Activated CD8-positive, alpha-beta T cell treated with anti-CD3 and anti-CD28 coated beads for 36 hours (primary cell): ENCODE results near the gene TBC1D1. TPM values are rescaled to one million over a fixed set of nuclear protein-coding genes. Genes with fewer than 3 reads are reported as not detected.

ENCODE experiments used
- ATAC-seq: fragments of 200-7000 bp; cut with Tn5 transposase; one replicate; pipeline ENCODE4 v1.10.0; 2021; ENCODE audit warnings: mild to moderate bottlenecking, moderate library complexity
- CTCF ChIA-PET: fragments of 350-600 bp; sonication (Branson Sonifier 250); formaldehyde crosslinking; loops from one replicate; lab custom pipeline; 2021; ENCODE audit warnings: antibody characterized with exemption; lab: Charles Lee
- POLR2A ChIA-PET: fragments of 350-600 bp; sonication (Branson Sonifier 250); formaldehyde crosslinking; loops from one replicate; lab custom pipeline; 2021; ENCODE audit warnings: antibody characterized with exemption; lab: Charles Lee
- DNase-seq: peaks from one replicate; pipeline ENCODE4 v3.0.0-alpha.2; 2020
- H3K27ac Mint-ChIP-seq: one replicate; pipeline ENCODE4 v1.8.0; 2021; ENCODE audit warnings: mild to moderate bottlenecking, mixed read lengths
- H3K27me3 Mint-ChIP-seq: one replicate; pipeline ENCODE4 v1.8.0; 2021; ENCODE audit warnings: mixed read lengths
- H3K36me3 Mint-ChIP-seq: one replicate; pipeline ENCODE4 v1.8.0; 2021; ENCODE audit warnings: low read depth, mixed read lengths
- H3K4me1 Mint-ChIP-seq: one replicate; pipeline ENCODE4 v1.8.0; 2021; ENCODE audit warnings: low read depth, mixed read lengths
- H3K4me3 Mint-ChIP-seq: one replicate; pipeline ENCODE4 v1.8.0; 2021; ENCODE audit warnings: mild to moderate bottlenecking, moderate library complexity, mixed read lengths
- H3K9me3 Mint-ChIP-seq: one replicate; pipeline ENCODE4 v1.8.0; 2021; ENCODE audit warnings: mixed read lengths
- intact Hi-C: fragments of 100-400 bp; cut with micrococcal nuclease; formaldehyde crosslinking; loops from one replicate; pipeline ENCODE4 v1.10.0; 2022
- total RNA-seq, 2 experiments: library from RNA; stranded (reverse); gene quantifications; one replicate each; pipeline ENCODE4 v1.2.3, GENCODE V29; 2021
- TF ChIP-seq, protein P1 (sequence below): fragments of 200-600 bp; IDR thresholded peaks from one replicate; pipeline ENCODE4 v1.8.0; 2022; ENCODE audit warnings: antibody characterized with exemption, mild to moderate bottlenecking

The TBC1D1 gene
- total RNA-seq, 2 experiments from 2014 or later, result 79.4 to 91.4 TPM

DNA sequence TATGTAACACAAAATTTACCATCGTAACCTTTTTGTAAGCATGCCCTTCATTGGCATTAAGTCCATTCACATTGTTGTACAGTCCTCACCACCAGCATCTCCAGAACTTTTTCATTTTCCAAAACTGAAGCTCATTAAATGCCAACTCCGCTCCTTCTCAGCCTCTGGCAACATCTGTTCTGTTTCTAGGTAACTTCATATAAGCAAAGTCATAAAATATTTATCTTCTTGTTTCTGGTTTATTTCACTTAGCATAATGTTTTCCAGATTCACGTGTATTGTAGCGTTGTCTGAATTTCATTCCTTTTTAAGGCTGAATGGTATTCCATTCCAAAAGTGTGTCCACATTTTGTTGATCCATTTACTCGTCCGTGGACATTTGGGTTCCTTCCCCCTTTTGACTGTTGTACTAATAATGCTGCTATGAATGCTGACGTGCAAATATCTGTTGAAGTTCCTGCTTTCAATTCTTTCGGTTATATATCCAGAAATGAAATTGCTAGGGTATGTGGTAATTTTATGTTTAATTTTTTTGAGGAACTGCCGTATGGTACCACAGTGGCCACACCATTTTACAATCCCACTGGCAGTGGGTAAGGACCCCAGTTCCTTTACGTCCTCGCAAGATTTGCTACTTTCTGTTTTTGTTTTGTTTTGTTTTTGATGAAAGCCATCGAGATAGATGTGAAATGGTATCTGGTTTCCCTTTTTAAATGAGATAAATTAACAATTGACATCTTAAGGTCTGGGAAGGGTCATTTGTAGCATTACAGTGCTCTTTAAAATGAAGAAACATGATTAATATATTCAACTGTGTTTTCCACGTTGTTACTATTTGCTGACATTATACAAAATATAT, 132.7 kb downstream of the TBC1D1 start:
- DNase-seq (no peak), ATAC-seq (no peak)
- no peaks in the 10 kb centered on the region for H3K27me3 Mint-ChIP-seq
- TF ChIP-seq, protein P1, sequence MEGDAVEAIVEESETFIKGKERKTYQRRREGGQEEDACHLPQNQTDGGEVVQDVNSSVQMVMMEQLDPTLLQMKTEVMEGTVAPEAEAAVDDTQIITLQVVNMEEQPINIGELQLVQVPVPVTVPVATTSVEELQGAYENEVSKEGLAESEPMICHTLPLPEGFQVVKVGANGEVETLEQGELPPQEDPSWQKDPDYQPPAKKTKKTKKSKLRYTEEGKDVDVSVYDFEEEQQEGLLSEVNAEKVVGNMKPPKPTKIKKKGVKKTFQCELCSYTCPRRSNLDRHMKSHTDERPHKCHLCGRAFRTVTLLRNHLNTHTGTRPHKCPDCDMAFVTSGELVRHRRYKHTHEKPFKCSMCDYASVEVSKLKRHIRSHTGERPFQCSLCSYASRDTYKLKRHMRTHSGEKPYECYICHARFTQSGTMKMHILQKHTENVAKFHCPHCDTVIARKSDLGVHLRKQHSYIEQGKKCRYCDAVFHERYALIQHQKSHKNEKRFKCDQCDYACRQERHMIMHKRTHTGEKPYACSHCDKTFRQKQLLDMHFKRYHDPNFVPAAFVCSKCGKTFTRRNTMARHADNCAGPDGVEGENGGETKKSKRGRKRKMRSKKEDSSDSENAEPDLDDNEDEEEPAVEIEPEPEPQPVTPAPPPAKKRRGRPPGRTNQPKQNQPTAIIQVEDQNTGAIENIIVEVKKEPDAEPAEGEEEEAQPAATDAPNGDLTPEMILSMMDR, result no peak
- no peak overlapping the region for H3K27ac Mint-ChIP-seq
- intact Hi-C loops, result no loop called here
- POLR2A ChIA-PET, result no interaction called here
- H3K4me3 Mint-ChIP-seq, result no peak overlapping the region
- peaks cover 2% of the 10 kb centered on the region for H3K4me1 Mint-ChIP-seq
- CTCF ChIA-PET, result interaction anchor here (1.1 kb wide), 1 partner anchor 18 kb away, joined by 3 read pairs; no protein-coding TSS in a partner anchor
- peaks cover 34% of the 10 kb centered on the region for H3K36me3 Mint-ChIP-seq
- H3K9me3 Mint-ChIP-seq, result no peaks in the 10 kb centered on the region

GRCh38 chr4:38024206-38024509, 133.3 kb downstream of the TBC1D1 start:
- peaks cover 37% of the 10 kb centered on the region for H3K36me3 Mint-ChIP-seq
- H3K4me3 Mint-ChIP-seq, result no peak overlapping the region
- H3K27ac Mint-ChIP-seq, result no peak overlapping the region
- no peaks in the 10 kb centered on the region for H3K27me3 Mint-ChIP-seq
- H3K4me1 Mint-ChIP-seq, result peaks cover 2% of the 10 kb centered on the region
- ATAC-seq, result no peak
- POLR2A ChIA-PET, result no interaction called here
- H3K9me3 Mint-ChIP-seq, result no peaks in the 10 kb centered on the region
- CTCF ChIA-PET, result interaction anchor here (1.1 kb wide), 1 partner anchor 18 kb away, joined by 3 read pairs; no protein-coding TSS in a partner anchor
- intact Hi-C loops, result no loop called here
- TF ChIP-seq, protein P1, result no peak
- no peak for DNase-seq

- Mint-ChIP-seq H3K36me3 (peaks cover 41% of the 10 kb centered on the region), H3K9me3 (no peaks in the 10 kb centered on the region), H3K4me3 (no peak overlapping the region), H3K4me1 (peaks cover 2% of the 10 kb centered on the region), H3K27me3 (no peaks in the 10 kb centered on the region), H3K27ac (no peak overlapping the region)
- ChIA-PET CTCF (interaction anchor here (1.5 kb wide), 1 partner anchor 10 kb away, joined by 6 read pairs; no protein-coding TSS in a partner anchor), POLR2A (no interaction called here)
- ATAC-seq (no peak), DNase-seq (no peak)
- TF ChIP-seq, protein P1, result no peak
- intact Hi-C loops, result no loop called here
These were observed 134.8 kb downstream of the TBC1D1 start for GRCh38 chr4:38025665-38026064.

DNA sequence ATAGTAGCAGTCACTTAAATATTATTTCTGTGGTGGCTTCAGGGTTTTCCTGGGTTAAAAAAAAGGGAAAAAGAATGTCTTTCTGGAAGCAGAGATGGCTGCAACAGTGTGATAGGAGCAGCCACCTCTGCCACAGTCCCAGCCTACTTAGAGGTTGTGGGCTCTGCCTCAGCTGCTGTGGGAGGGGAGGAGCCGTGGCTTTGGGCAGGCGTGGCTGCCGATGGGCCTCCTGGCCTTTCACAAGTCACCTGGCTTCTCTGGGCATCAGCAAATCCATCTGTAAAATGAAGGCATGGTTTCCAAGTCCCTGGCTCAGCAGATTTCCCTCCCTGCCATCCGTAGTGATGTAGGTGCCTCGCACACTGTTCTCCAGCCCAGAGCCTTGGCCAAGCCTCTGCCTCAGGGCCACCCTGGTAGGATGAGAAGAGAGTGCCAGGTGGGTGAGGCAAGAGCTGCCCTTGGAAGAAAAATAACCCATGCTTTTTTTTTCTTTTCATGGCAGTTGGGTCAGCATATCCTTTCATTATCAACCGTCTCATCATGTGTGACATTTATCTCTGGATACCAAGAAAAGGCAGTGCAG, 135.4 kb downstream of the TBC1D1 start:
- Mint-ChIP-seq H3K36me3 (peaks cover 35% of the 10 kb centered on the region), H3K27me3 (no peaks in the 10 kb centered on the region), H3K4me3 (no peak overlapping the region), H3K9me3 (no peaks in the 10 kb centered on the region), H3K27ac (no peak overlapping the region), H3K4me1 (peaks cover 2% of the 10 kb centered on the region)
- ChIA-PET POLR2A (no interaction called here), CTCF (interaction anchor here (1.1 to 1.5 kb wide), 2 partner anchors 9 kb away, joined by 4 to 6 read pairs; no protein-coding TSS in a partner anchor)
- DNase-seq, result no peak
- intact Hi-C loops, result no loop called here
- ATAC-seq, result no peak
- TF ChIP-seq, protein P1, result no peak

DNA sequence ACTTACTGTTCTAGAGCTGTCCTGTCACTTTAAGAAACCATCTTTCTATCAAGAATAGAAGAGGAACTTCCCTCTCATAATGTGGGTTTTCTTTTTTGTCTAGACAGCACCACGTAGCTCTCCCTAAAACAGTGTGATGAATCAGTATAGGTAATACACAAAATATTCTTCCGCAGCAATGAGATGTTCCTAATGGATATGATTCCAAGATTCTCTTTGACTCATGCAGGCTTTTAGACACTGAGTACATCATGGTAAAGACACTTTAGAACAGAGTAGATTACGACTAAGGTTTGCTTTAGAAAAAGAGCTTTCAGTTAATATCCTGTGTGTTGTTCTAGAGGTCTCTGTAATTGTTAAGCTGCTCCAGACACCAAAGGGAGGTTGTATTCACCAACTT, 139.1 kb downstream of the TBC1D1 start:
- H3K36me3 Mint-ChIP-seq, result peaks cover 16% of the 10 kb centered on the region
- H3K27ac Mint-ChIP-seq, result no peak overlapping the region
- no peak overlapping the region for H3K4me3 Mint-ChIP-seq

More for the DNA sequence above, 139.1 kb downstream of the TBC1D1 start:
- intact Hi-C loops, result loop anchor here (10.0 kb wide), 1 partner anchor 135 kb away; the partner anchor contains the start of gene TBC1D1
- Mint-ChIP-seq H3K27me3 (no peaks in the 10 kb centered on the region), H3K4me1 (no peaks in the 10 kb centered on the region), H3K9me3 (no peaks in the 10 kb centered on the region)
- DNase-seq (no peak), ATAC-seq (no peak)
- CTCF ChIA-PET, result interaction anchor here (0.9 to 1.4 kb wide), 2 partner anchors 10 to 226 kb away, joined by 4 read pairs; no protein-coding TSS in a partner anchor
- POLR2A ChIA-PET, result interaction anchor here (0.8 kb wide), 1 partner anchor 79 kb away, joined by 3 read pairs; no protein-coding TSS in a partner anchor
- TF ChIP-seq, protein P1, result no peak
